Adrenal gland (tissue), 5 donors: Measurements from ENCODE around the gene AFAP1L1.

ENCODE experiments used
- POLR2A ChIP-seq, 2 donors: fragments of 450-650 bp; IDR thresholded peaks; one replicate each; pipeline ENCODE4 v1.6.1; 2017; ENCODE audit warnings: antibody characterized with exemption in 2 of 2, mild to moderate bottlenecking in 2 of 2, moderate library complexity in 1 of 2
- TF ChIP-seq, protein P1 (sequence below), 6 experiments: fragments of 450-650 bp in 4 of 6; fragments of 200-600 bp in 2 of 6; sonication (generic) in 1 of 6; IDR thresholded peaks; 1 replicate in 5 of 6; 2 replicates in 1 of 6; pipeline versions ENCODE4 v1.5.1 to v1.8.0; 2016 to 2021; ENCODE audit warnings: antibody characterized with exemption in 6 of 6, mild to moderate bottlenecking in 2 of 6, moderate library complexity in 1 of 6
- donor health status: DM: no; HTN: no; CAD: no.

DNA sequence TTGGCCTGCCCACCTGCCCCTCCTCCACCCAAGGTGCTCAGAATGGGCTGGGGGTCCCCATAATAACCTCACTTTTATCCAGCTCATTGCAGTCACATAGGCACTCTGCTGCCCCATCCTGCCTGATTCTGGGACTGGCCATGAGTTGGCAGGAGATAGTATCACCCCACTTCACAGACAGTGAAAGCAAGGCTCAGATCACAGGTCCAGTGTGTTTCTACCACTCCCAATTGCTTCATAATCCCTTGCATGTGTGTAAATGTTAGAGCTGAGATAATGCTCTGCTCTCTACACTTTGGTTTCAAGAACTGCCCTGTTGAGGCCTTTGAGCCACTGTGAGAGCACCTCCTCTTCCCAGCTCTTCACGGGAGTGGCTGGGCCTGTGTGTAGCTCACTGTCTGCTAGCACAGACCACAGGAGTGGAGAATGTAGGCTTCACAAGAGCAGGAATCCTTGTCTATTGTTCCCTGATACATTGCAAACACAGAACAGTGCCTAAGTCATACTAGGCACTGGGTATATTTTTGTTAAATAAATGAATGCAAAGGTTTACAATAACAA lies 94.6 kb downstream of the AFAP1L1 start:
- TF ChIP-seq, protein P1, sequence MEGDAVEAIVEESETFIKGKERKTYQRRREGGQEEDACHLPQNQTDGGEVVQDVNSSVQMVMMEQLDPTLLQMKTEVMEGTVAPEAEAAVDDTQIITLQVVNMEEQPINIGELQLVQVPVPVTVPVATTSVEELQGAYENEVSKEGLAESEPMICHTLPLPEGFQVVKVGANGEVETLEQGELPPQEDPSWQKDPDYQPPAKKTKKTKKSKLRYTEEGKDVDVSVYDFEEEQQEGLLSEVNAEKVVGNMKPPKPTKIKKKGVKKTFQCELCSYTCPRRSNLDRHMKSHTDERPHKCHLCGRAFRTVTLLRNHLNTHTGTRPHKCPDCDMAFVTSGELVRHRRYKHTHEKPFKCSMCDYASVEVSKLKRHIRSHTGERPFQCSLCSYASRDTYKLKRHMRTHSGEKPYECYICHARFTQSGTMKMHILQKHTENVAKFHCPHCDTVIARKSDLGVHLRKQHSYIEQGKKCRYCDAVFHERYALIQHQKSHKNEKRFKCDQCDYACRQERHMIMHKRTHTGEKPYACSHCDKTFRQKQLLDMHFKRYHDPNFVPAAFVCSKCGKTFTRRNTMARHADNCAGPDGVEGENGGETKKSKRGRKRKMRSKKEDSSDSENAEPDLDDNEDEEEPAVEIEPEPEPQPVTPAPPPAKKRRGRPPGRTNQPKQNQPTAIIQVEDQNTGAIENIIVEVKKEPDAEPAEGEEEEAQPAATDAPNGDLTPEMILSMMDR (IDR thresholded peaks at IDR 0.05): no peak
- TF ChIP-seq POLR2A (IDR thresholded peaks at IDR 0.05): no peak
